Activated CD4-positive, alpha-beta T cell treated with anti-CD3 and anti-CD28 coated beads, Interleukin-2, amount 50 U/mL, for 48 hours (primary cell): Measurements from ENCODE around the gene GPR139.

Experiments used
- DNase-seq, 2 experiments: peaks; one replicate each; pipeline ENCODE4 v3.0.0-alpha.2; 2020

The GPR139 gene

DNA sequence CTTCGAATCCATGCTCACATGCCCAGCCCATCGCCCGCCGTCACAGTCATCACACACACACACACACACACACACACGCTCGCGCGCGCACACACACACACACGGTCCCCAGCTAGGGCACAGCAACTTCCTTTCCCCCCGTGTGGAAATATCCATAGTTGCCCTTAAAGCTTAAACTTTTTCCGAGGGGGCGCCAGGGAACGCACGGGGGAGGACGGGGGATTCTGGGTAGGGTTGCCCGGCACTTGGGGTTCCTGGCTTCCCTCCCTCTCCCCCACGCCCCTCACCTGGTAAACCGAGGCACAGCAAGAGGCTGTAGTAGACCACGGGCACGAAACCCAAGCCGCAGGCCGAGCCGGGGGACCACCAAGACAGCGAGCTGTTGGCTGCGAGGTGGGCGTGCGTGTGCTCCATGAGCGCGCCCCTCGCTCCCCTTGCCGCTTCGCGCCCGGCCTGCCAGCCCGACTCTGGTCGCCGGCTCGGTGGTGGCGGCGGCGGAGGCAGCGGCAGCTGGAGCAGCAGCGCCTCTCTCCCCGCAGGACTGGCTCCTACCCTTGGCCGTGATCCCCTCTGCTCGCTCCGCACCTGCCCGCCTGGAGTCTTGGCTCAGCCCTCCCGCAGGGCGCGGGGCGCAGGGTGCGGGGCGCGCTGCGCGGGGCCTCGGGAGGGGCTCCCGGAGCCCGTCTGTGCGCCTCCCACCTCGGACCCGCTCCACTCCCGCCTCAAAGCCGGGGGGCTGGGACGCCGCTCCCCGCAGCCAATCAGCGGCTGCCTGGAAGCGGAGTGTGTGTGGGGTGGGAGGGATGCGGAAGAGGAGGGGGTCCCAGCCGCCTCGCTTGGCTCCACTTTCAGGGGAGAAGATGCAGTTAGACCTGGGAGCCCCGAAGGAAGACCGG is at the start of gene GPR139:
TSS of gene GPR139 (minus strand) at position 688 of the 896 bp plus-strand sequence. CDS start at position 414, 274 bp downstream.
- DNase-seq, result no peak

DNA sequence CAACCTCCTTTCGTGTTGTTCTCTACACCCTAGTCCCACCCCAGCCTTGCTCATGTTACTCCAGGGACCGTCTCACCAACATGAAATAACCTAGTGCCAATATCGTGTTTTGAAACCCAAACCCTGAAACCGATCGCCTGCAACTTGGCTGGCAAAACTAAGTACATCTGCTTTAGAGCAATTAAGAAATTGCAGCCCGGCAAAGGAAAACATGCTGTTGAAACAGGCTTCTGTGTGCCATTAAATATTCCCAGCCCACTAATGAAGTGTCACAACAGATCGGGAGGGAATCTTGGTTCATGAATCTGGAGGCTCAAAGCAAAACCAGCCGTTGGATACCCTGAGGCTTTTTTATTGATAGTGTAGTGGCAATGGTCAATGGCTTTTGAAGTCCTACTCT is 48.3 kb upstream of the GPR139 start:
- no peak for DNase-seq

DNA sequence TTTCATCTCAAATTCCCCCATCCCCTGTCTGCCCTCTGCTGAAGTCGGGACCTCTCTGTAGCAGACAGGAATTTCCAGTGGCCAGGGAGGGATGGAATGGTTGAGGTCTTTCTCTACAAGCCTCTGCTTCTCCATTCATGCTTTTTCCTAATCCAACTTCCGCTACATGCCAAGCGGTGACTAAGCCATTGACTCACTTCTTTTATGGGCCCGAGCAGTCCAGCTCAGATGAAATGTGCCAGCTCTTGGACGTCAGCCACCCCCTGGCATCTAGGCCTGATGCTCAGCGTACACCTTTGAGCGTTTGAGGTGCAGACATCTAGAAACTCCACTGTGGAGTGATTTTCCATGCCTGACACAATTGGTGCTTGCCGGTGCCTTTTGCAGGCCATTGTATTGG is 40.7 kb upstream of the GPR139 start:
- no peak for DNase-seq

DNA sequence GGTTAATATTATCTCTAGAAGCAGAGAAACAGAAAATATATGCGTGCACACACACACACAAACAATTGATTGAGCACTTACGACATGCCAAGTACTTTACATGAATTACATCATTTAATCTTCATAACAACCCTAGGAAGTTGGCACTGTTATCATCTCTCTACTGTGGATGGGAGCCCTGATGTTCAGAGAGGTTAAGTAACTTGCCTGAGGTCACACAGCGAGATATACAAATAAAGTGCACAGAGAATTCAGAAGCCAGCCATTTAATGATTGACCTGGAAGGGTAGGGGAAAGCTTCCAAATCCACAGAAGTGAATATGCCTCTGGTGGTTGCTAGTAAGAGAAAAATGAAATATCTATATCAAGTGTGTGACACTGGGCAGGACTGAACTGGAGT is 37.5 kb upstream of the GPR139 start:
- no peak for DNase-seq

DNA sequence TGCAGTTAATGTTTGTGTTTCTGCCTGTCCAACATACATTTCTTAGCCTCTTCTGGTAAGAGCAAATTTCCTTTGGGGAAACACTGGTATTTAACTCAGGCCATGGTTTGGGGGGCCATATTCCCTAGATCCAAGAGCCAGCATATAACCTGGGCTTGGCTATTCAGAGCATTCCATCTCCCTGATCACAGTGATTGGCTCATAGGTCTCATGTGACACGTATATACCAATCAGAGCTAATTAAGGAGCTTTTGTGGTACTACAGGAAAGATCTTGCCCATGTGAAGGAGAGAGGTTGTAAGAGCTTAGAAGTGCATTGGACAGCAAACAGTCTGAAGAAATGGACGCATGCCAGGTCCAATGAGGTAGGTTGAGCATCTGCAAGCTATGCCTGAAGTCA is 33.4 kb upstream of the GPR139 start:
- no peak for DNase-seq

DNA sequence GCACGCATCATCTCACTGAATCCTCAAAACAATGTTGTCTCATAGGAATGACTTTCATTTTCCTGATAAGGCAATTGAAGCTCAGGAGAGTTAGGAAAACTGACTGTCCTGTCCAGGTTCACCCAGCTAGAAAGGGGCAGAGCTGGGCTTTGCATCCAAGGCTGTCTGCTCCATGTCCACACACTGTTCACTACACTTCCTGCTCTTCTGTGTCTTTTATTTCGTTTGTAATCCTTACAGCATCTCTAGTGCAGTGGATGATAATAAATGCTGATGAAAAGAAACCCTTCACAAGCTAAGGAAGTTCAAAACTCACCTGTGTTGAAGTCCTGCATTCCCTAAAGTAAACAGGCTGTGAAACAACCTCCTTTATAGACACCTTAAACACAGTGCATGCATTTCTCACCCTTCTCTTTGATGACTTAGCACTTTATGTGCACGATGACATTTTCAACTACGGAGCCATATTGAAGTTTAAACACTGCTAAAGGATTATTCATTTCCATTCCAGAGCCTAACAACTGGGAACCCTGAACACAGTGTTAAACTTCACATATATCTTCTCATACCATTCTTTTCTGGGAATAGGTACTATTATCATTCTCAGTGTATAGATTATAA is 31.0 kb upstream of the GPR139 start:
- no peak for DNase-seq

DNA sequence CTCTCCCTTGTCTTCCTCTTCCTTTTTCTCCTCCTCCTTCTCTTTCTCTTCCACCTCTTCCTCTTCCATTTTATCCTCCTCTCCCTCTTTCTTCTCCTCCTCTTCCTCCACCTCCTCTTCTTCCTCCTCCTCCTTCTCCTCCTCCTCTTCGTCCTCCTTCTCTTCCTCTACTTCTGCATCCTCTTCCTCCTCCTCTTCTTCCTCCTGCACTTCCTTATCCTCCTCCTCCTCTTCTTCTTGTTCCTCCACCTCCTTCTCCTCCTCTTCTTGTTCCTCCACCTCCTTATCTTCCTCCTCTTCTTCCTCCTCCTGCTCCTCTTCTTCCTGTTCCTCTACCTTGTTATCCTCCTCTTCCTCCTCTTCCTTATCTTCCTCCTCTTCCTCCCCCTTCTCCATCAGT is 28.8 kb upstream of the GPR139 start:
- DNase-seq, result no peak

DNA sequence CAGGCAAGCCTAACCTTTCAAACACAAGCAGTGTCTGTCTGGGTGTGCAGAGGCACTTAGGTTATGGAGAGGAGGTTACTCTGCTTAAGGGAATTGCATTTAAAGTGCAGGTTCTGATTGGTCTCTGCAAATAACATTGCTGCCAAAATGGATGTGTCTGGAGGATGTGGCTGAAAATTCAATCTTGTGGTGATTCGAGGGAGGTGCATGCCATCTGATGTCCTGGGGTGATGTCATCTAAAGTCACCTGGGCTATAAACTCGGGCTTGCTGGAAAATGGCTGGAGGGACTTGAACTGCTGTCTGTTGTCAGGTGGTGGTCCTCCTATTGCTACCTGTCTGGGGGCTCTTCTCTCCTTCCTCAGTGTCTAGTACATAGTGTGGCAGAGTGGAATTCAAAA is 28.3 kb upstream of the GPR139 start:
- no peak for DNase-seq

DNA sequence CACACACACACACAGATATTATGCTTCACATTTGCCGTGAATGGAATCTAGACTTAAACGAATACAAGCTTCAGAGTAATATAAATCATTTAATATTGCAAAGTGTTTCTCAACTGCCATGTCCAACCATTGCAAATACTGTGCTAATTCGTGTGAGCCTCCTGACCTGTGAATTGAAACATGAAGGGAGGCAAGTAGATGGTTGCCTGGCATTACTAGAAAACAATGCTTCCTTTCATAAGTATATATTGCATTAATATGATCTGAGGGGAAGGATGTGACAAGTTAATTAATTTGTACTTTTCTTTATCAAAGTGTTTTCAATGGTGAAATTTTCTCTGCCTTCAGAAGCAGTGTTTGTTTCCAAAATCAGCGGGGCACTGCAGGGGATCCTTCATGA is 25.7 kb upstream of the GPR139 start:
- DNase-seq, result no peak

DNA sequence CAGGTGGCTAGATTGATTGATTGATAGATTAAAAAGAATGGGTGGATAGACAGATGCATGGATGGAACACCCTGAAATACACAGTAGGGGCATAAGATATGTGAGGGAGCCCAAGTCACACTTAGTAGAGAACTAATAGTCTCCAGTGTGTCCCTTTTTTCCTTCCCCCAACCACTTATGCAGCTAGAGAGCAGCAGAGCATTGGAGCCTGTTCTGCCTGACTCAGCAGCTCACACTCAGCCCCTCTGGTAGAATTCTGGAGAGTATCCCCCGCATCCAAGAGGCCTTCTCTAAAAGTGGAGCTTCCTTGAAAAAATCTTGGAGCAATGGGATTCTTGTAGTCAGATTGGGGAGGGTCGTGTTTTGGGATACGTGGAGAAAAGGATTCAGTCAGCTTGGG is 20.5 kb upstream of the GPR139 start:
- DNase-seq, result no peak

DNA sequence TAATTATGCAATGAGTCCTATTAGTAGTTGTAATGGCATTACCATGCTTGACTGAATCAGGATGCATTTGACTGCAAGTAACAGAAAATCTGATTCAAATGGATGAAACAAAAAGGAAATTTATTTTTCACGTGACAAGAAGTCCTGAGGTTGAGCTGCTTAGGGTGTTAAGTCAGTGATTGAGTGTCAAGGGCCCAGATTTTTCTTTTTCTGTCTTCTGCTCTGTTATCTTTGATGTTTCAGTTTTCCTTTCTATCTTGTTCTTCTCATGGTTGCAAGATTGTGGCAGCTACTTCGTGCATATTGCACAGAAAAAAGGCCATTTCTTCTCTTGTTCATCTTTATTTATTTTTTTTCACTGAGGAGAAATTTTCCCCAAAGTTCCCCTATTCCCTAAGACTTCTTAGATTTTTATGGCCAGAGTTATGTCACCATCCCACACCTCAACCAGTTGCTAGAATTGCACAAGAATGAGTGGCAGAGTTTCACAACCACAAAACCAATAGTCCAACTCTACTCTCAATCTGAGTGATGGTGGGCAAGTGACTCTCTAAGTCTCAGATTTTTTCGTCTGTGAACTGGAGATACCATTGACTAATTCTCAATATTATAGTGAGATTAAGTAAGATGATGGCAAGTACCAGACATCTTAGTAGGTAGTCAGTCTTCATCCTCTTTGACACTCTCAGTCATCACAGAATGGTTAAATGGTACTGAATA is 15.7 kb upstream of the GPR139 start:
- no peak for DNase-seq

DNA sequence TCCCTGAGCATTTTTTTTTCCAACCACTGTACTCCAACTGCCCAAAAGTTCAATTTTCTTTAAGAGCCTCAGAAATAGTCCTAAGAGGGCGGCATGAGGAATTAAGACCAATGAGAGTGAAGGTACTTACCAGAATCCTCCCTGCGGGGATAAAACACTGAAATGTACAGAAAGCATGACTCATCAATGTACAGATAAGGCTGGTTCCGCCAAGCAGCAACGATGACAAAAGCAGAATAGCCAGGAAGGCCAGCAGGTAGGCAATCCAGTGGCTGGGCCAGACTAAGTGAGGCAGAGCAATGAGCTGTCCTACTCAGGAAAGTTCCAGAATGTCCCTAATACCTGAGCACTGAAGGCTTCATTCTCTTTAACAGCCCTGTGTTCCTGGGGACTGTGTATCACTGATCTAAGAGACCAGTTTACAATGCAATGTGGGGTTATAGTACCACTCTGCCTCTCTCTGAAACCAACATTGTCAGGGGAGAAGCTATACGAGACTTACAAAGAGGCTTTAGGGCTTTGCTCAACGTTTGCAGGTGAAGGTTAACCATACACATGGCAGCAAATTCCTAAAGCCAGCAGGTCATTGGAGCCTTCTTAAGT is 11.0 kb upstream of the GPR139 start:
- DNase-seq, result no peak

DNA sequence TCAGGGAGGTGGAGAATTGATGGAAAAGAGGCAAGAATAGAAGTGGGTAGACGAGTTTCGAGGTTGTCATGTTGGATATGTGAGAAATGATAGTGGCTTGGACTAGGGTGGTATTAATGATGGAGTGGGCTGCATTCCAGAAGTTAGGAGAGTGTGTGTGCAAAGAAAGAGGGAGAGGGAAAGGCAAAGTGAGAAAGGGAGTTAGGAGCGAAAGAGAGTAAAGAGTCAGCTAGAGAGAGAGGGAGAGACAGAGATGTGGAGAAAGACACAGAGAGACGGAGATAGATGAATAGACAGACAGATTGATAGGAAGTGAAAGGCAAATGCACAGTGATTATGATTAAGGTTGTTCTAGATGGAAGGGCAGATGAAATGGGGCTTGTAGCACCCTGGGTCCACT is 5.4 kb upstream of the GPR139 start:
- no peak for DNase-seq

DNA sequence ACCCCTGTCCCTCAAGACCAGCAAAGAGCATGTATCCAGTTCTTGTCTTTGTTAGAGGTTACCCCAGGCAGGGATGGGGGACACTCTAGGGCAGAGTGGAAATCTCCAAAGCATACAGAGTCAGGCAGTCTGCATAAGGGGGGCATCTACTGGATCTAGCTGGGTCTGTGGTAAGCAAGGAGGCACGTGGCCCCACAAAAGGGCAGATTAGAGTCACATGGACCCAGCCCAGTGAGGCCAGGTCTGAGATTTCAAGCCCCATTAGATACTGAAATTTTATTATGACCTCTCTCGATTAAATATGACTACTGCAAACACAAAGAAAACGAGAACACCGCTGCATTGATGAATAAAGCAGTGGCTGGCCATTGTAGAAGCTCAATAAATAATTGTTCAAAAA is 1.6 kb upstream of the GPR139 start:
- DNase-seq, result no peak

DNA sequence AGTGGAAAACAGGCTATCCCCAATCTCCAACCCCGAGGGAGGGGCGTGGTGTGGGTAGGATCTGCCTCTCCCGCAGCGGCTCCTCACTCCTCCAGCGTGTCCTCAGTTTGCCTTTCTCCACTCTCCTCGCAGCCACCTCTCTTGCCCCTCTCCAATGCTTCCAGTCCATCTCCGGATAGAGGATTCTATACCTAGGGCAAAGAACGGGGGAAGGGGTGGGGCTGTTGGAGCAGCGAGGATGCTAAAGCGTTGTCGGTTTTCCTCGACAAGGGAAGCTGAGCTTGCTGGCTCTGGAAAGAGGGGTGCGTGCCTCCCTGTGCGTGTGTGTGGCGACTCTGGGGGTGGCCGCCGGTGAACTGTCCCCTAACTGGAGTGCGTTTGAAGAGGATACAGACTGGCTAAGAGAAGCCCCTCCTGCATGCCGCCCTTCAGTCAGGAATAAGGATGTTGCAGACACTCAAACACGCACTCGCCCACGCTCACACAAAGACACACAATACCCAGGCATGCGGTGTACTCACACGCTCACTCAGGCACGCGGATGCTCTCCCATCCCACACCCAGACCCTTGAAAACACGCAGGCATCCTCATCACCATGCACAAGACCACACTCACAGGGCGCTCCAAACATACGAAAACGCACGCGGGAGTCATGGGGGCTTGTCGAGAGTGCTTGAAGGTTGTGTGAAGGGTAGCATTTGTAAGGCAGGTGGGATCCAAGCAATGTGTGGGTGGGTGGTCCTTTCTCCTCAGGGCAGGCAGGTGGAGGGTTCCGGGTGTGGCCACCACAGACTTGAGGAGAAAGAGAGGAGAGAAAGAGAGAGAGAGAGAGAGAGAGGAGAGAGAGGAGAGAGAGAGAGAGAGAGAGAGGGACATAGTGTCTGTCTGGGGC is 655 bp upstream of the GPR139 start:
- no peak for DNase-seq

DNA sequence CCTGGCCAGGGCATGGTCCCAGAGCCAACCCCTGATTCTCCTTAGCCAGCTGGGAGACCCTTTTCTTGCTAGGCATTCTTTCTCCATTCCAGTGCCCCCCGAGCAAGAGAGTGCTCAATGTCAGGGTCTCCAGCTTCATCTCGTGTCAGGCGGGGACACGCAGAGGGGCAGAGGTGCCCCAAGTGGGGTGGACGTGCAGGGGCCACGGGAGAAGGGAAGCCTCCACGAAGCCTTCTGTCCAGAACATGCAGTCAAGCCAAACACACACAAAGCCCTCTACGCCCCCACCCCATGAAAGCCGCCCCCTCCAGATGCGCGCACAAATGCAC is 852 bp downstream of the GPR139 start:
- DNase-seq, result no peak

DNA sequence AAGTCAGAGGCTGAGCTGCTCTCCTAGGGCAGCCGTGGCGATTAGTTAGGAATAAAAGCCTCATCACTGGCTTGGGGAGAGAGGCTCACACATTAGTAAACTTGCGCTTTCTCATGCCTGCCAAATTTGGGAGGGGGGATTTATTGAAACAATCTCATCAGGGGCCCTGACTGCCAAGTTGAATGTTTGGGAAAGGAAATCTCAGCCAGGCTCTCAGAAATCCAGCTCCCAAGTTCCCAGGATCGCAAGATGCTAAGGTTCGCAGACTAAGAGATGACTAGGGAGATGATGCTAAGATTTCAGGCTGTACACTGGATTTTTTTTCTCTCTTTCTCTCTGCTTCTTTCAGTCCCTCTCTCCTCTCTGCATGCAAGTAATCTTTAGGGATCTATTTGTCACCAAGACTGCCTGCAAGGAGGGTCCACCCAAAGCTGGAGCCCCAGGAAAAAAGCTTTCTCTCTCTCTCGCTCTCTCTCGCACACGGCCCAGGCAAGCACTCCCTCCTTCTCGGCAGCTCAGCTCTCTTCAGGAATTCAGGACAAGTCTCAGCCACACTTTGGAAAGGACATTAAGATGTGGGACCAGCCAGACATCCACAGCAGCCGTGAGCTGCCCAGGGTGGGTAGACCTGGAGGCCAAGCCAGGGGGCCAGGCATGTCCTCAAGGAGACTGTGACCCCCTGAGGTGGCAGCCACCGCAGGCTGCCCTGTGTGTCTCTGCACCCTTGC is 1.4 kb downstream of the GPR139 start:
- no peak for DNase-seq

DNA sequence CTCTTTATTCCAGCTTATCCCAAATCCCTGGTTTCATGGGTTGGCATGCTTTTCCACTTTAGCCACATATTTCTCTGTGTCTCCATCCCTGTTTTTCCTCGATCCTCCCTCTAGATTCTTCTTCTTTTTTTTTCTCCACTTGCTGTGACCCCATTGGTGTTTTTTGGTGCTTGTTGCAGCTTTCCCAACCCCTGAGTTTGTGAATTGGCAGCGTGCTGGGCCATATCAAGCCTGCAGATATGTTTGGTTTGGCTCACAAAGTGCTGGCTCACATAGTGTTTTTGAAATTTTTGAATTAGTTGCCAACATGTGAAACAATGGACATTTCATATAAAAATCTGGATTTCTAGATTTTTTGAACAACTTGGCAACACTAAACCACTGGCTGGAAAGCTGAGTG is 8.8 kb downstream of the GPR139 start:
- DNase-seq, result no peak

DNA sequence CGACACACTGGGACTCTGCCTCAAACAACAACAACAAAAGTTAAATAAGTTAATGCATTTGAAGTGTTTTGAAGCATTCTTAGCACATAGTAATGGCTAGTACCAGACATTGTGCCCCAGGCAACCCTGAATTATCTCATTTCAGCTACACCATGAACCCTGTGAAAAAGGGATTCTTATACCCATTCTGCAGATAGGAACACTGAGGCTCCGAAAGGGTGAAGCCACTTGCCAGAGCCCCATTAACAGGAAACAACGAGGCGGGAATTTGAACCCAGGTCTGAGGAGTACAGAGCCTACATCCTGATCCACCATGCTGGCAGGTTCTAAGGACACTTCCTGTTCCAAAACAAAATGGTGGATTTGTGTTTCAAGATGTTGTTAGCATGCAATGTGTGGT is 9.2 kb downstream of the GPR139 start:
- no peak for DNase-seq

DNA sequence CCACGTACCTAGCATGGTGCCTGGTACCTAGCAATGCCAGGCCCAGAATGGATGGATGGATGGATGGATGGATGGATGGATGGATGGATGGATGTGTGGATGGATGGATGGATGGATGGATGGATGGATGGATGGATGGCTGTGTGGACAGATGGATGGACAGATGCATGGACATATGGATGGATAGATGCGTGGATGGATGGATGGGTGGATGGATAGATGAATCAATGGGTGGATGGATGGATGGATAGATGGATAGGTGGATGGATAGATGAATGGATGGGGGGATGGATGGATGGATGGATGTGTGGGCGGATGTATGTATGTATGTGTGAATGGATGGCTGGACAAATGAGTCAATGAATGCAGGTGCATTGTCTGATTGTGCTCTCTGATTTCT is 12.6 kb downstream of the GPR139 start:
- no peak for DNase-seq

DNA sequence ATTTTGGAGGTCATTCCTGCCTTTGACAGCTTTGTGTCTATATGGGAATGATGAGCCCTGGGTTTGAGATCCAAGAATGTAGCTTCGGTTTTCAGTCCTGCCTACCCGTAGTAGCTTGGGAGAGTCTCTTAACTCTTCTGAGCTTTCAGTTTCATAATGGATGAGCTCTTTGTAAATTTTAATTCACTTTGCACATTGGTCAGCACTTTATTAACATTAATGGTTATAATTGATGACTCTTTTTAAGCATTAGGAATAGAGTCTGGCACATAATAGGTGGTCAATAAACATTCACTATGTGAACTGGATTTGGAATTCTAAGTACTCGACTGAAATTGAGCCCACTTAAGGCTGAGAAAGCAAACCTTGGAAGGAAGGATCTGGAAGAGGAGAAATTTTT is 17.3 kb downstream of the GPR139 start:
- no peak for DNase-seq

DNA sequence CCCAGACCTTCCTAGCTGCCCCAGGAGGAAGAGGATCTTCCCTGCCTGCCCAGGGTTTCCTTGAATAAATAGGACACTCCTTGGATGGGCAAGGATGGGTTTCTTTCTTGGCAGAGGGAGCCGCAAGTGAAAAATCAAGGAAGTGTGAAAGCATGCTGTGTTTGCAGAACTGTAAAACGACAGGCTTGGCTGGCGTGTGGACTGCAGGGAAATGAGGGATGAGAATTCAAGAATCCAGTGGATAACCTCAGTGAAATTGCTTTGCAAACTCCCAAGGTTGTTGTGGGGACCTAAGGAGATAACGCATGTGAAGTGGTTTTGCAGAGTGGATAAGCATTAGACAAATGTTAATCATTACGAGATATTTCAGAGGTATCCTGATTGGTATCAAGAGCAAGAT is 20.4 kb downstream of the GPR139 start:
- no peak for DNase-seq
